A673 (cell line): Measurements from ENCODE around the gene OTX1. TPM values are rescaled to one million over a fixed set of nuclear protein-coding genes. Genes with fewer than 3 reads are reported as not detected.

Experiments
- BruUV-seq: library from RNA; stranded (reverse); fragments of 400-500 nt; replicated peaks from 2 replicates; lab custom pipeline; 2021; lab: Mats Ljungman, UMichigan
- CTCF ChIA-PET: fragments of 300-600 bp; sonication (Branson Sonifier 250); formaldehyde crosslinking; loops from one replicate; lab custom pipeline; 2022; ENCODE audit warnings: antibody characterized with exemption; lab: Charles Lee
- POLR2A ChIA-PET: fragments of 300-600 bp; sonication (Branson Sonifier 250); formaldehyde crosslinking; loops from one replicate; lab custom pipeline; 2022; ENCODE audit warnings: antibody characterized with exemption; ENCODE audit not compliant: low non-redundant PET; lab: Charles Lee
- DNase-seq: peaks from one replicate; pipeline ENCODE4 v3.0.0-alpha.2; 2015; ENCODE audit warnings: low spot score
- H3K27ac ChIP-seq: fragments of 200-600 bp; sonication (generic); 2 replicates; pipeline ENCODE4 v1.5.1; 2016; ENCODE audit warnings: mixed run types, low read depth, mild to moderate bottlenecking, mixed read lengths, antibody characterized with exemption, low read length; ENCODE audit not compliant: poor library complexity, severe bottlenecking
- H3K27me3 ChIP-seq: fragments of 200-600 bp; sonication (generic); replicated peaks from 2 replicates; pipeline ENCODE4 v1.6.1; 2017; ENCODE audit warnings: mixed run types, low read depth, mild to moderate bottlenecking, mixed read lengths, antibody characterized with exemption, low read length; ENCODE audit not compliant: insufficient read depth, poor library complexity
- H3K36me3 ChIP-seq: fragments of 200-600 bp; sonication (generic); 2 replicates; pipeline ENCODE4 v1.6.1; 2016; ENCODE audit warnings: mixed run types, mild to moderate bottlenecking, mixed read lengths, antibody characterized with exemption, low read length; ENCODE audit not compliant: insufficient read depth, poor library complexity, severe bottlenecking
- H3K4me1 ChIP-seq: fragments of 200-600 bp; sonication (generic); 2 replicates; pipeline ENCODE4 v1.6.1; 2017; ENCODE audit warnings: mixed run types, mild to moderate bottlenecking, mixed read lengths, antibody characterized with exemption, low read length; ENCODE audit not compliant: insufficient read depth, poor library complexity, severe bottlenecking
- H3K4me3 ChIP-seq: fragments of 200-600 bp; sonication (generic); 2 replicates; pipeline ENCODE4 v1.5.1; 2016; ENCODE audit warnings: low read depth, mixed run types, mild to moderate bottlenecking, mixed read lengths, low read length; ENCODE audit not compliant: poor library complexity, severe bottlenecking
- H3K9me3 ChIP-seq: fragments of 200-600 bp; sonication (generic); 2 replicates; pipeline ENCODE4 v1.6.1; 2016; ENCODE audit warnings: mixed run types, low read depth, mild to moderate bottlenecking, mixed read lengths, antibody characterized with exemption, low read length; ENCODE audit not compliant: poor library complexity, severe bottlenecking
- CTCF ChIP-seq: fragments of 300-800, 200-600 bp; sonication (generic); conservative IDR thresholded peaks from 2 replicates; pipeline ENCODE4 v1.5.1; 2017; ENCODE audit warnings: low read depth, mild to moderate bottlenecking, antibody characterized with exemption, low read length, moderate library complexity, mixed read lengths
- EZH2 ChIP-seq: fragments of 200-600 bp; sonication (generic); IDR thresholded peaks from 2 replicates; pipeline ENCODE4 v1.6.1; 2017; ENCODE audit warnings: borderline replicate concordance, low read depth, mild to moderate bottlenecking, mixed read lengths, antibody characterized with exemption, low read length; ENCODE audit not compliant: poor library complexity, severe bottlenecking
- intact Hi-C: fragments of 100-400 bp; cut with micrococcal nuclease; formaldehyde crosslinking; loops from one replicate; pipeline ENCODE4 v1.10.0; 2022; ENCODE audit not compliant: unreplicated experiment
- total RNA-seq: library from RNA; stranded (reverse); gene quantifications from 2 replicates; pipeline ENCODE4 v1.2.3, GENCODE V29; 2021

Gene OTX1
- total RNA-seq, 1 experiment from 2014 or later, result 1.1 TPM

- no peak overlapping the region for H3K27ac ChIP-seq
- intact Hi-C loops, result no loop called here
- H3K9me3 ChIP-seq, result no peaks in the 10 kb centered on the region
- TF ChIP-seq EZH2 (no peak), CTCF (no peak)
- POLR2A ChIA-PET, result no interaction called here
- no TSS peak for BruUV-seq
- H3K4me3 ChIP-seq, result no peak overlapping the region
- no peaks in the 10 kb centered on the region for H3K36me3 ChIP-seq
- H3K27me3 ChIP-seq, result no peaks in the 10 kb centered on the region
- H3K4me1 ChIP-seq, result no peaks in the 10 kb centered on the region
- CTCF ChIA-PET, result no interaction called here
- no peak for DNase-seq
These were observed 48.4 kb downstream of the OTX1 start for GRCh38 chr2:63099032-63099431.

GRCh38 chr2:63101954-63102353 is 51.3 kb downstream of the OTX1 start:
- Histone ChIP-seq H3K27ac (no peak overlapping the region), H3K4me1 (no peaks in the 10 kb centered on the region), H3K27me3 (no peaks in the 10 kb centered on the region), H3K4me3 (no peak overlapping the region), H3K9me3 (no peaks in the 10 kb centered on the region), H3K36me3 (no peaks in the 10 kb centered on the region)
- no peak for DNase-seq
- no peak for TF ChIP-seq EZH2
- TF ChIP-seq CTCF, result no peak
- intact Hi-C loops, result no loop called here
- no TSS peak for BruUV-seq
- CTCF ChIA-PET, result no interaction called here
- POLR2A ChIA-PET, result no interaction called here

- POLR2A ChIA-PET, result no interaction called here
- no peak overlapping the region for H3K27ac ChIP-seq
- no peaks in the 10 kb centered on the region for H3K36me3 ChIP-seq
- CTCF ChIA-PET, result no interaction called here
- DNase-seq, result no peak
- no peak overlapping the region for H3K4me3 ChIP-seq
- H3K27me3 ChIP-seq, result no peaks in the 10 kb centered on the region
- intact Hi-C loops, result no loop called here
- H3K4me1 ChIP-seq, result no peaks in the 10 kb centered on the region
- H3K9me3 ChIP-seq, result no peaks in the 10 kb centered on the region
- BruUV-seq, result no TSS peak
- TF ChIP-seq CTCF (no peak), EZH2 (no peak)
These were observed 53.9 kb downstream of the OTX1 start for GRCh38 chr2:63104482-63104881.
